Lung (tissue), 12 donors: ENCODE measurements around the gene SHMT2. TPM values are rescaled to one million over a fixed set of nuclear protein-coding genes. Genes with fewer than 3 reads are reported as not detected.
A peak's percentile ranks its signal among the peaks of the same experiment; 100 is the strongest.

Experiments
- ATAC-seq: fragments of 200-7000 bp; cut with Tn5 transposase; one replicate; pipeline ENCODE4 v1.9.1; 2020; ENCODE audit warnings: moderate number of reproducible peaks; ENCODE audit not compliant: insufficient read depth, low FRiP score
- DNase-seq, 3 donors: peaks; one replicate each; pipeline ENCODE4 v3.0.0-alpha.2; 2013 to 2017
- H3K27ac ChIP-seq, 2 donors: one replicate each; pipeline ENCODE4 v1.5.1; 2013; ENCODE audit warnings: mild to moderate bottlenecking in 2 of 2, moderate library complexity in 2 of 2, control low read depth in 1 of 2, inconsistent platforms in 1 of 2, low read depth in 1 of 2, low read length in 1 of 2
- H3K27me3 ChIP-seq, 3 donors: one replicate each; pipeline ENCODE4 v1.5.1; 2013; ENCODE audit warnings: low read length in 2 of 3; ENCODE audit not compliant: control insufficient read depth in 3 of 3, insufficient read depth in 3 of 3
- H3K36me3 ChIP-seq, 4 donors: one replicate each; pipeline ENCODE4 v1.5.1; 2013; ENCODE audit warnings: low read length in 4 of 4, mild to moderate bottlenecking in 1 of 4, moderate library complexity in 1 of 4; ENCODE audit not compliant: control insufficient read depth in 4 of 4, insufficient read depth in 4 of 4
- H3K4me1 ChIP-seq, 5 donors: one replicate each; pipeline ENCODE4 v1.5.1; 2013; ENCODE audit warnings: low read length in 5 of 5, mild to moderate bottlenecking in 2 of 5, moderate library complexity in 1 of 5; ENCODE audit not compliant: control insufficient read depth in 5 of 5, insufficient read depth in 5 of 5
- H3K4me3 ChIP-seq: one replicate; pipeline ENCODE4 v1.5.1; 2013; ENCODE audit warnings: mild to moderate bottlenecking, control low read depth, moderate library complexity
- H3K9ac ChIP-seq, 2 donors: one replicate each; pipeline ENCODE4 v1.5.1; 2013; ENCODE audit warnings: low read length in 2 of 2, control low read depth in 1 of 2; ENCODE audit not compliant: insufficient read depth in 1 of 2
- H3K9me3 ChIP-seq, 4 donors: one replicate each; pipeline ENCODE4 v1.5.1; 2013; ENCODE audit warnings: low read length in 3 of 4, mild to moderate bottlenecking in 1 of 4, moderate library complexity in 1 of 4; ENCODE audit not compliant: control insufficient read depth in 4 of 4, insufficient read depth in 3 of 4
- CTCF ChIP-seq: IDR thresholded peaks from 2 replicates; pipeline ENCODE4 v1.5.1; 2012; ENCODE audit warnings: mild to moderate bottlenecking; ENCODE audit errors: control extremely low read depth, extremely low read depth
- WGBS, 2 donors: extraction: QIAGEN DNeasy Blood & Tissue Kit; methylation state at CpG; one replicate each; pipeline ENCODE4 v1.1.7; 2013; 5-methylcytosine and 5-hydroxymethylcytosine counted together
- polyA plus RNA-seq, 2 donors: library from polyadenylated mRNA; stranded (reverse); fragments of 200-250 nt; gene quantifications; one replicate each; pipeline ENCODE4 v1.2.1, GENCODE V29; 2013
- total RNA-seq, 2 donors: library from RNA; depleted of rRNA in 1 of 2; stranded (reverse); fragments of >200 nt in 1 of 2; gene quantifications; one replicate each; pipeline ENCODE4 v1.2.1, GENCODE V29; 2014 to 2021
- donor health status: control.
- donor health status: control.
- donor health status: Bipolar disorder and iron deficiency.
- donor health status: healthy.
- donor health status: DM: yes; HTN: yes; CAD: no.

SHMT2 gene
- total and polyA plus RNA-seq, 4 donors: 46.1 to 113 (median 76.8) TPM

DNA sequence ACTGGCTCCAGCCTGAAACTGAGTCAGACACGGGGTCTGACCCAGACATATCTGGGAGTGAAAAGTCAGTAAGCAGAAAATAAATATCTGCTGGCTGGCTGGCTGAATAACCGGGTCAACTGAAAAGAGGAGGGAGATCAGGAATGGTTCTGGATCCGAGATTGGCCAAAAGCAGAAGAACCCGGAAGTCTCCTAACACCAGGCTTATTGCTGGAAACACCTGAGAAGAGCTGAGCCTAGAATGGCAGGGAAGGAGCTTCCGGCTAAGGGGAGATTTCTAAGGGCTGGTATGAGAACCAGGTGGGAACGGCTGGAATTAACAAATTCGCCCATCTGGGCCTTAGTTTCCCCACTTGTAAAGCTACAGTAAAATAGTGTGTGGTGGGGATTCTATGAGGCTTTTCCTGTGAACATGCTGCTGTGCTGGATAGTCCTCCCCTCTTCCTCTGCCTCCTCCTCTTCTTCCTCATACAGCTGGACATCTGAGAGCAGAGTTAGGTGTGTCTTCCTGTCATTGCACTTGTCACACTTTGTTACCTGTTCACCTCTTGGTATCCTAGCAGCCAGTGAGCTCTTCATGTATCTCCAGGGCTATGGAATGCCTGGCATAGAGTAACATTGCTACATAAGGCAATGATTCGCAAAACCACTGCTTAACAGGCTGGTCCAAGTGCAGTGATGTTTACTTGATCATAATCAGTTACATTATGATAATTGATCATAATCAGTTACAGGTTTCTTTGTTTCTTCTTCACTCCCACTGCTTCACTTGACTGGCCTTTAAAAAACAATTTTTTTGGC, 2.0 kb upstream of the SHMT2 start:
- Histone ChIP-seq H3K36me3 (peaks cover 0 to 14% (median 6%) of the 10 kb centered on the region in 4 donors), H3K9ac (no peak overlapping the region), H3K9me3 (peaks cover 0 to 6% (median 0%) of the 10 kb centered on the region in 4 donors), H3K27me3 (peaks cover 5 to 50% (median 44%) of the 10 kb centered on the region in 3 donors), H3K4me3 (no peak overlapping the region), H3K4me1 (peaks cover 0 to 25% (median 12%) of the 10 kb centered on the region in 5 donors), H3K27ac (no peak overlapping the region)
- TF ChIP-seq CTCF: no peak
- 41% methylated on average over 7 to 8 of the region's 8 CpGs for WGBS, 2 donors
- ATAC-seq: no peak
- no peak for DNase-seq

DNA sequence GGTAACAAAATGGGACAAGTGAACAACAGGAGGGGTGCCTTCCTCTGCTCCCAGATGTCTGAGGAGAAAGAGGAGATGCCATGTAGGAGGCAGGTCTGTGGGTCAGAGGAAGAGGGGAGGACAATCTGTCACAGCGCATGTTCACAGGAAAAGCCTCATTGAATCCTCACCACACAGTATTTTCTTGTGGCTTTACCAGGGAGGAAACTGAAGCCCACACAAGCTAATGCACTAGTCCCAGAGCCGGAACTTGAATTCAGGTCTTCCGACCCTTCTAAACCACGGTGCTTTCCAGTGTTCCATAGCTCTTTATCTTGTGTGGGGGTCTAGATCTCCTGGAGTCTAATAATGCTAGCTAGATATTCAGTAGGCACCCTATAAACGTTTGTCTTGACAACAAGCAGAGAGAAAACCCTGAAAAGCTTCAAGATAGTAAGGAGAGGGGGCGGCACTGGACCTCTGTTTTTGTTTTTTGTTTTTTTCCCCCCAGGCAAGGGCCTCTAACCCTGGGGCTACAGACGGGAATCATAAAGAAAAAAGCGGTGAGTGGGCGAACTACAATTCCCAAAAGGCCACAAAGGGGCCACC, 371 bp upstream of the SHMT2 start:
- Histone ChIP-seq H3K9me3 (peaks cover 0 to 2% (median 0%) of the 10 kb centered on the region in 4 donors), H3K27me3 (peaks cover 5 to 34% (median 31%) of the 10 kb centered on the region in 3 donors), H3K4me1 (peaks cover 0 to 25% (median 12%) of the 10 kb centered on the region in 5 donors), H3K36me3 (peaks cover 0 to 30% (median 13%) of the 10 kb centered on the region in 4 donors), H3K27ac (no peak overlapping the region), H3K4me3 (no peak overlapping the region), H3K9ac (no peak overlapping the region)
- DNase-seq: no peak
- ATAC-seq: no peak
- TF ChIP-seq CTCF: no peak
- 6 to 11% methylated on average over 9 of the region's 9 CpGs for WGBS, 2 donors

DNA sequence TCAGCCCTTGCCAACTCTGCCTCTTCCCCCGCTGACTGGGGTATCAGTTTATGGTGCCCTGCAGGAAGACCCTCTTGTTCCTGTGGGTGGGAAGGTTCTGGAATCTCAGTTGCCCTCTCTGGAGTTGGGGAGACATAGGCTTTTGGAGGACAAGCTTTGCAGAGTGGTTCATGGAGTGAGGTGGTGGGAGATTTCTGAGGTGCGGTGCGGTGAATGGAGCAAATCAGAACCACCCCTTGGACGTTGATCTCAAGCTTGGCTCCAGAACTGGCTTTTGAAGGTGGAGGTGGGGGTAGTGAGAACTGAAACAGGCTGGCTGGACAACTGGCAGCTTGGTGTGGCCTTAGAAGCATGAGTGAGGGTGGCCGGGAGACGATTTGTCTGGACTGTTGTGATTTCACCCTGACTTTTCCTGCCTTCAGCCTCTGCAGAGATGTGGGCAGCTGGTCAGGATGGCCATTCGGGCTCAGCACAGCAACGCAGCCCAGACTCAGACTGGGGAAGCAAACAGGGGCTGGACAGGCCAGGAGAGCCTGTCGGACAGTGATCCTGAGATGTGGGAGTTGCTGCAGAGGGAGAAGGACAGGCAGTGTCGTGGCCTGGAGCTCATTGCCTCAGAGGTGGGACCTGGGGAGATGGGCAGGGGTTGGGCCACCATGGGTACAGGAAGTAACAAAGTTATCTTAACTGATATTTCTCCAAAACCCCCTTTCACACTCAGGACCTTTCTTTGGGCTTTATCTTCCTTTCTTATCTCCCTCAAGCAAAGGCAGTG, 1.1 kb downstream of the SHMT2 start:
- Histone ChIP-seq H3K9ac (peak overlapping the region; percentile 34 to 79), H3K4me3 (peak overlapping the region; percentile 75), H3K27ac (peak overlapping the region in 1 of 2 donors; percentile 78), H3K4me1 (peaks cover 0 to 31% (median 16%) of the 10 kb centered on the region in 5 donors), H3K9me3 (peaks cover 0 to 2% (median 0%) of the 10 kb centered on the region in 4 donors), H3K36me3 (peaks cover 0 to 38% (median 17%) of the 10 kb centered on the region in 4 donors), H3K27me3 (peaks cover 5 to 24% (median 20%) of the 10 kb centered on the region in 3 donors)
- no peak for DNase-seq
- WGBS, 2 donors: 67 to 76% methylated on average over 10 of the region's 10 CpGs
- no peak for TF ChIP-seq CTCF
- ATAC-seq: no peak
